Prostate gland (tissue), 2 donors: Measurements from ENCODE around the gene GALNT2. TPM values are rescaled to one million over a fixed set of nuclear protein-coding genes. Genes with fewer than 3 reads are reported as not detected.

Experiments
- DNase-seq: peaks from one replicate; pipeline ENCODE4 v3.0.0-alpha.2; 2019; ENCODE audit warnings: low spot score
- H3K27ac ChIP-seq, 2 donors: fragments of 200-600 bp; sonication (generic); 2 replicates each; pipeline ENCODE4 v1.5.1; 2017 to 2019
- H3K27me3 ChIP-seq: fragments of 200-600 bp; sonication (generic); replicated peaks from 2 replicates; pipeline ENCODE4 v1.5.1; 2019; ENCODE audit not compliant: insufficient read depth
- H3K36me3 ChIP-seq, 2 donors: fragments of 200-600 bp; sonication (generic); 1 replicate in 1 of 2; 2 replicates in 1 of 2; pipeline versions ENCODE4 v1.5.1 to v1.8.1; 2017 to 2019
- H3K4me1 ChIP-seq: fragments of 200-600 bp; sonication (generic); replicated peaks from 2 replicates; pipeline ENCODE4 v1.5.1; 2019
- H3K4me3 ChIP-seq, 2 donors: fragments of 200-600 bp; sonication (generic); 2 replicates each; pipeline ENCODE4 v1.5.1; 2017 to 2019
- H3K9me3 ChIP-seq: fragments of 200-600 bp; sonication (generic); 2 replicates; pipeline ENCODE4 v1.5.1; 2017
- POLR2A ChIP-seq: fragments of 450-650 bp; IDR thresholded peaks from one replicate; pipeline ENCODE4 v1.6.1; 2016; ENCODE audit warnings: antibody characterized with exemption, mild to moderate bottlenecking
- POLR2AphosphoS5 ChIP-seq: sonication (generic); formaldehyde crosslinking; IDR thresholded peaks from one replicate; pipeline ENCODE4 v1.6.1; 2017; ENCODE audit warnings: antibody characterized with exemption
- WGBS: methylation state at CpG from one replicate; pipeline ENCODE4 v1.1.5; 2018; 5-methylcytosine and 5-hydroxymethylcytosine counted together
- intact Hi-C: fragments of 100-400 bp; cut with DNase I; formaldehyde crosslinking; loops from one replicate; pipeline ENCODE4 v1.14.2; 2022
- total RNA-seq, 2 donors: library from RNA; depleted of rRNA; stranded (reverse); fragments of >200 nt; gene quantifications; one replicate each; pipeline ENCODE4 v1.1.0, GENCODE V29; 2016
- TF ChIP-seq, protein P1 (sequence below), 4 experiments: fragments of 200-600 bp in 2 of 4; fragments of 450-650 bp in 2 of 4; sonication (generic) in 2 of 4; IDR thresholded peaks; 1 replicate in 3 of 4; 2 replicates in 1 of 4; pipeline ENCODE4 v1.5.1; 2016 to 2019; ENCODE audit warnings: antibody characterized with exemption in 4 of 4, mild to moderate bottlenecking in 2 of 4, moderate library complexity in 2 of 4

Gene GALNT2
- total RNA-seq, 2 donors from 2014 or later, result 34.1 to 125 TPM

DNA sequence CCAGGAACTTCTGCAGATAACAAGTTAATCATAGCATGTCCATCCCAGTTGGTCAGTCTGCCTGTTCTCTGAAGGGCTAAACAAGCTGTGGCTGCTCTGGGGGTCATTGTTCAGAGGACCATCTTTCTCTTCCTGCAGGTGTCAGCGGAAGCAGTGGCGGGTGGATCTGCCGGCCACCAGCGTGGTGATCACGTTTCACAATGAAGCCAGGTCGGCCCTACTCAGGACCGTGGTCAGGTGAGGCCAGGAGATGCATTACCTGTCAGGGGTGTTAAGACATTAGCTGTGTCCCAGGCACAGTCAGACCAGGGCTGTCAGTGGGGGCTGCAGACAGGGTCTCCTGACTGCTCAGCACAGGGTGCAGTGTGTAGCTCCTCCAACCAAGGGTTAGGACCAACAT is 168.8 kb downstream of the GALNT2 start:
- Histone ChIP-seq H3K27ac (no peak overlapping the region), H3K4me3 (no peak overlapping the region), H3K4me1 (no peaks in the 10 kb centered on the region), H3K27me3 (no peaks in the 10 kb centered on the region), H3K36me3 (no peaks in the 10 kb centered on the region), H3K9me3 (no peaks in the 10 kb centered on the region)
- 89% methylated on average over 6 of the region's 7 CpGs for WGBS
- no peak for DNase-seq
- intact Hi-C loops, result no loop called here
- TF ChIP-seq, protein P1, sequence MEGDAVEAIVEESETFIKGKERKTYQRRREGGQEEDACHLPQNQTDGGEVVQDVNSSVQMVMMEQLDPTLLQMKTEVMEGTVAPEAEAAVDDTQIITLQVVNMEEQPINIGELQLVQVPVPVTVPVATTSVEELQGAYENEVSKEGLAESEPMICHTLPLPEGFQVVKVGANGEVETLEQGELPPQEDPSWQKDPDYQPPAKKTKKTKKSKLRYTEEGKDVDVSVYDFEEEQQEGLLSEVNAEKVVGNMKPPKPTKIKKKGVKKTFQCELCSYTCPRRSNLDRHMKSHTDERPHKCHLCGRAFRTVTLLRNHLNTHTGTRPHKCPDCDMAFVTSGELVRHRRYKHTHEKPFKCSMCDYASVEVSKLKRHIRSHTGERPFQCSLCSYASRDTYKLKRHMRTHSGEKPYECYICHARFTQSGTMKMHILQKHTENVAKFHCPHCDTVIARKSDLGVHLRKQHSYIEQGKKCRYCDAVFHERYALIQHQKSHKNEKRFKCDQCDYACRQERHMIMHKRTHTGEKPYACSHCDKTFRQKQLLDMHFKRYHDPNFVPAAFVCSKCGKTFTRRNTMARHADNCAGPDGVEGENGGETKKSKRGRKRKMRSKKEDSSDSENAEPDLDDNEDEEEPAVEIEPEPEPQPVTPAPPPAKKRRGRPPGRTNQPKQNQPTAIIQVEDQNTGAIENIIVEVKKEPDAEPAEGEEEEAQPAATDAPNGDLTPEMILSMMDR (IDR thresholded peaks at IDR 0.05), result no peak
- no peak for TF ChIP-seq POLR2A
- TF ChIP-seq POLR2AphosphoS5, result no peak

DNA sequence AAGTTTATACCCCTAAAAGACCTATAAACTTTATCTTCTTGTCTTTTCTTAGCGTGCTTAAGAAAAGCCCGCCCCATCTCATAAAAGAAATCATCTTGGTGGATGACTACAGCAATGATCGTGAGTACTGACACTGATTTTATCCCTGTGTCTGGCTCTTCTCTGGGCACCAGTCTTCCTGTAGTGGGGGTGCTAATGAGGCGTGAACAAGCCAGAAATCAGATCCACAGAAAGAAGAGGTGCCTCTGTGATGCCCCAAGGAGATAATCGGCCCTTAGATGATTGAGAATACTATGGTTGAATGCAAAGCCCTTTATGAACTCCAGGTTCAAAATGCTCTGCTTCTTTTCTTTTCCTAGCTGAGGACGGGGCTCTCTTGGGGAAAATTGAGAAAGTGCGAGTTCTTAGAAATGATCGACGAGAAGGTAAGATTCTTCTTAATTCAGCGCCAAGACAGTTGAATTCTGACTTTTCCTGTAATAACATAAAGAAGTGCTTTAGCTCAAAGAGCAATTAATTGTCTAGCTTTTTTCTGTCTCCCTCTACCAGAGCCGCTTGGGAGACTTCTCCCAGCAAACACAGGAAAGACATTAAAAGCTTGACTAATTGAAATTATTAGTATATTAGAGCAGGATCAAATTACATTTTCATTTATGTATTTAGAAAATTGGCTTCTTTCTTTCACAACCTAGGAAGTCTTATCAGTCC is 169.4 kb downstream of the GALNT2 start:
- no peak overlapping the region for H3K27ac ChIP-seq
- no peak overlapping the region for H3K4me3 ChIP-seq
- TF ChIP-seq POLR2A (no peak), POLR2AphosphoS5 (no peak)
- TF ChIP-seq, protein P1 (IDR thresholded peaks at IDR 0.05), result no peak
- no peaks in the 10 kb centered on the region for H3K27me3 ChIP-seq
- intact Hi-C loops, result no loop called here
- WGBS, result 85% methylated on average over 11 of the region's 11 CpGs
- no peak for DNase-seq
- H3K36me3 ChIP-seq, result no peaks in the 10 kb centered on the region
- H3K9me3 ChIP-seq, result no peaks in the 10 kb centered on the region
- H3K4me1 ChIP-seq, result no peaks in the 10 kb centered on the region

DNA sequence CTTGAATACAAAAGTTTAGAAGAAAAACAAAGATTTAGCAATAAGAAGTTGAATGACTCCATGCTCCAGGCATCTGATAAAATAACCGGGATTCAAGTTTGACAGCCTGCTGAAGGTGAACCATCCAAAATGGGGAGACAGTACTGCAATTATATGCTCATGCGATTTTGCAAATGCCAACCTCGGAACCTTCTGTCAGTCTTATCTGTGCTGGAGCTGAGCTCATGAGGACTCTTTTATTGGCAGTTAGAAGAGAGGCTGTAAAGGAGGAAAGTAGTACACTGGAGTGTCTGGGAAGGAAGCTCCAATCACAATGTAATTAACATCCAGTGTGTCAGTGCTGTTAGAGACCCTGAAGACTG is 170.0 kb downstream of the GALNT2 start:
- WGBS, result 38% methylated on average over 3 of the region's 3 CpGs
- TF ChIP-seq, protein P1 (IDR thresholded peaks at IDR 0.05), result no peak
- TF ChIP-seq POLR2A, result no peak
- TF ChIP-seq POLR2AphosphoS5, result no peak
- H3K9me3 ChIP-seq, result no peaks in the 10 kb centered on the region
- DNase-seq, result no peak
- H3K27me3 ChIP-seq, result no peaks in the 10 kb centered on the region
- intact Hi-C loops, result no loop called here
- H3K4me3 ChIP-seq, result no peak overlapping the region
- no peaks in the 10 kb centered on the region for H3K4me1 ChIP-seq
- no peak overlapping the region for H3K27ac ChIP-seq
- no peaks in the 10 kb centered on the region for H3K36me3 ChIP-seq

DNA sequence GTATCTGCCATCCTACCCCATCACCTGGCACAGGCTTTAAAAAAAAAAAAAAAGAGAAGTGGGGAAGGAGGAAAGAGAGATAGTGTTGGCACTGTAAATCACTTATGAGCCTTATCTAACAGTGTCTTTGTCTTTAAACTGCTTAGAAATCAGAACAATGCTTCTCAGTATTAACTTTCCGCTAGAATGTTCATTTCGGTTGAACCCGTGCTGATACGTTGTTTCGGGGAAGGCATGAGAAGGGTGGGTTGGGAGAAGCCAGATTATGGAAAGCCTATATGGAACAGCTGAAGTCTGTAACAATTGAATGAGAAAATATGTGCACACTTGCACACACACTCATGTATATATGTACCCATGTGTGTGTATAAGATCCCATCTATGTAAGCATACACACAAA is 170.8 kb downstream of the GALNT2 start:
- TF ChIP-seq POLR2A (no peak), POLR2AphosphoS5 (no peak)
- TF ChIP-seq, protein P1 (IDR thresholded peaks at IDR 0.05), result no peak
- Histone ChIP-seq H3K27ac (no peak overlapping the region), H3K27me3 (no peaks in the 10 kb centered on the region), H3K4me3 (no peak overlapping the region), H3K4me1 (no peaks in the 10 kb centered on the region), H3K9me3 (no peaks in the 10 kb centered on the region), H3K36me3 (no peaks in the 10 kb centered on the region)
- 91% methylated on average over 5 of the region's 5 CpGs for WGBS
- intact Hi-C loops, result no loop called here
- DNase-seq, result no peak

DNA sequence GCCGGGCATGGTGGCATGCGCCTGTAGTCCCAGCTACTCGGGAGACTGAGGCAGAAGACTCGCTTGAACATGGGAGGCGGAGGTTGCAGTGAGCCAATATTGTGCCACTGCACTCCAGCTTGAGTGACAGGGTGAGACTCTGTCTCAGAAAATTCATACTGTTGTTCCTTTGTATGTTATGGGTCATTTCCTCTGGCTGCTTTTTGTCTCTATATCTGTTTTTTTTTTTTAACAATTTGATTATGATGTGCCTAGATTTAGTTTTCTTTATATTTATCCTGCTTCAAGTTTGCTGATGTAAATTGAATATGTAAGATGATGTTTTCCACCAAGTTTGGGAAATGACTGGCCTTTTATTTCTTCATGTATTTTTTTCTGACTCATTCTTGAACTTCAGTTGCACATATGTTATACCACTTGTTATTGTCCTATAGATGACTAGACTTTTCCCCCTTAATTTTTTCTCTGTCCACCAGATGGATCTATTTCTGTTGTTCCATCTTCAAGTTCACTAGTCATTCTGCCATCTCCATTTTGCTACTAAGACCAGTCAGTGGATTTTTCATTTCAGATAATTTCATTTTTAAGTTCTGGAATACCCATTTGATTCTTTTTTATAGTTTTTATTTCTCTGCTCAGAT is 173.5 kb downstream of the GALNT2 start:
- H3K27me3 ChIP-seq, result no peaks in the 10 kb centered on the region
- intact Hi-C loops, result no loop called here
- TF ChIP-seq, protein P1 (IDR thresholded peaks at IDR 0.05), result no peak
- TF ChIP-seq POLR2A (no peak), POLR2AphosphoS5 (no peak)
- H3K4me1 ChIP-seq, result no peaks in the 10 kb centered on the region
- DNase-seq, result no peak
- H3K27ac ChIP-seq, result no peak overlapping the region
- H3K4me3 ChIP-seq, result no peak overlapping the region
- no peaks in the 10 kb centered on the region for H3K36me3 ChIP-seq
- WGBS, result 96% methylated on average over 5 of the region's 5 CpGs
- H3K9me3 ChIP-seq, result no peaks in the 10 kb centered on the region
